ENCODE results near the gene MT1M.
"Not testable (repeated sequence)": the region's sequence is repeated elsewhere in the genome, so short reads cannot be mapped to it uniquely, and the experiment has no call there.

The MT1M gene

DNA sequence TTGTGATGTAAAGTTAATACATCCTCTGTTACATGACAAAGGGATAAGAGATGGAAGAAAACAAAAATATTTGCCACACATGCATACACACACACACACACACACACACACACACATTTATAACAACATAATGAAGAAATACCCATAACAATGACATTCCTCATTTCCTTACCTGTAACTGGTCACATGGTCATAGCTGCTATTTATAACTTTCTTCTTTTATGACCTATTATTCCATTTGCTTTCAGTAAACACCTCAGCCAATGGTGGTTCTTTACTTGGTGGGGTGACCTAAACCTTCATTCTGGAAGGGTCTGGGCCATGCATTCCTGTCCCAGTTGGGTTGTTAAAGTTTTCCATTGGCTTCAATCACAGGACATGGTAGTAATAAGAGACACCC lies 18.8 kb upstream of the MT1M start:
- Histone ChIP-seq H3K27me3 (ENCODE audit: insufficient read depth, low read length) (peaks cover 66% of the 10 kb centered on the region), H2AFZ (ENCODE audit: low read depth, low read length) (no peak overlapping the region), H3K9me3 (ENCODE audit: low read length) (no peaks in the 10 kb centered on the region), H3K4me1 (ENCODE audit: insufficient read depth, low read length) (peaks cover 16% of the 10 kb centered on the region), H3K4me3 (ENCODE audit: low read length) (no peak overlapping the region), H3K36me3 (ENCODE audit: insufficient read depth, low read length) (no peaks in the 10 kb centered on the region)

DNA sequence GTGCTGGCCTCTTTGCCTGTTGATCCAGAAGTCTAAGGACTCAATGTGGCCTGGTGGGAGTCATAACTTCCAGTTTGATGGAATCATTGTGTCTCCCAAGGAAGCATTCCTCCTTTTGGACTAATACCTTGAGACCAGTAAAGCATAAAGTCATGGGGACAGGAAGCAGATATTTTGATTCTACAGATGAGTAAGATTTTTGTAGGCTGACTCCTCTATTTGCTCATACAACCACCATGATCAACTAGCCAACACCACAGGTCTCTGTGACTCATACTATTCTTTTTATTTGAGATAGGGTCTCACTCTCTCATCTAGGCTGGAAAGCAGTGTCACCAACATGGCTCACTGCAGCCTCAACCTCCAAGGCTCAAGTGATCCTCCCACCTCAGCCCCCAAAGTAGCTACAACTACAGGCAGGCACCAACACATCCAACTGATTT lies 17.9 kb upstream of the MT1M start:
- no peak overlapping the region for H2AFZ ChIP-seq (ENCODE audit: low read depth, low read length)
- H3K9me3 ChIP-seq (ENCODE audit: low read length), result no peaks in the 10 kb centered on the region
- H3K4me1 ChIP-seq (ENCODE audit: insufficient read depth, low read length), result peaks cover 7% of the 10 kb centered on the region
- H3K4me3 ChIP-seq (ENCODE audit: low read length), result no peak overlapping the region
- H3K27me3 ChIP-seq (ENCODE audit: insufficient read depth, low read length), result peaks cover 66% of the 10 kb centered on the region
- no peaks in the 10 kb centered on the region for H3K36me3 ChIP-seq (ENCODE audit: insufficient read depth, low read length)

DNA sequence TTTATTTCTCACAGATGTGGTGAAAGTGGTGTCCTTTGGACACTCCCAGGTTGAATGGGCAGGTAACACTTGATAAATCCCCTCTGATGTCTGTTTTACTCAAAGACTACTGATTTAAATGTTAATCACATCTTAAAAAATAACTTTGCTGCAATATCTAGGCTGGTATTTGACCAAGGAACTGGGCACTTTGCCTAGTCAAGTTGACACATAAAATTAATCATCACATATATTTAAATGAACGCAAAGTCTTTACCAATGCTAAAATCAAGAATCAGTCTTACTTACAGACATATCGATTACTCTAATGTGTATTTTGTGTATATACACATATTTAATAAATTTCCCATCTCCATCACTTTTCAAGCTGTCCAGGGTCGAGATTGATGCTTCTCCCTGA lies 17.1 kb upstream of the MT1M start:
- peaks cover 66% of the 10 kb centered on the region for H3K27me3 ChIP-seq (ENCODE audit: insufficient read depth, low read length)
- no peaks in the 10 kb centered on the region for H3K9me3 ChIP-seq (ENCODE audit: low read length)
- peaks cover under 1% of the 10 kb centered on the region for H3K4me1 ChIP-seq (ENCODE audit: insufficient read depth, low read length)
- no peak overlapping the region for H2AFZ ChIP-seq (ENCODE audit: low read depth, low read length)
- no peaks in the 10 kb centered on the region for H3K36me3 ChIP-seq (ENCODE audit: insufficient read depth, low read length)
- H3K4me3 ChIP-seq (ENCODE audit: low read length), result no peak overlapping the region

DNA sequence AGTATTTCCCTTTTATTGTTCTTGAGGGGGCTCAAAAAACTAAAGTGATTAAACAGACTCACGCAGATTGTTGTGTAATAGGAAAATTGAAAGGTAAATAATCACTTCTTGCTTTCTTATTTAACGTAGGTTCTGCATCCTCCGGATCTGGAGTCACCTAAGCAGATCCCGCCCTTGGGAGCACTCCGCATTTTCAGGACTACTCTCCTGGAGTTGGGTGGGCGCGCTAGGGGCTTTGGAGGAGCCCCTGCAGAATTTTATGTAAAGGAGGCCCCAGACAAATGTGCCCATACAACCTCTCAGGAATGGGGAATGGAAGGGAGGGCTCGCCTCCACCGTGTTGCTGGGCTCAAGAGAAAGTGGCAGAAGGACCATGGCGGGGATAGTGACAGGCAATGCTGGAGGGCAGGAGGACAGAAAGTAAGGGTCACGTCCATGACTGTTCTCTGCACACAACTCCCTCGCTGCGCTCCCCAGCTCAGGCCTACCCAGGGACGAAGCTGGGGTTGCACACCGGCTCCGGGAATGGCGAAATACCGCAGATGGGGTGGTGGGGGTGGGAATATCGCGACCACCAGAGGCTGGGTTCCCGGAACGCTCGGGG lies 15.7 kb upstream of the MT1M start:
- no peak overlapping the region for H3K4me3 ChIP-seq (ENCODE audit: low read length)
- H2AFZ ChIP-seq (ENCODE audit: low read depth, low read length), result no peak overlapping the region
- no peaks in the 10 kb centered on the region for H3K4me1 ChIP-seq (ENCODE audit: insufficient read depth, low read length)
- peaks cover 65% of the 10 kb centered on the region for H3K27me3 ChIP-seq (ENCODE audit: insufficient read depth, low read length)
- no peaks in the 10 kb centered on the region for H3K9me3 ChIP-seq (ENCODE audit: low read length)
- no peaks in the 10 kb centered on the region for H3K36me3 ChIP-seq (ENCODE audit: insufficient read depth, low read length)

DNA sequence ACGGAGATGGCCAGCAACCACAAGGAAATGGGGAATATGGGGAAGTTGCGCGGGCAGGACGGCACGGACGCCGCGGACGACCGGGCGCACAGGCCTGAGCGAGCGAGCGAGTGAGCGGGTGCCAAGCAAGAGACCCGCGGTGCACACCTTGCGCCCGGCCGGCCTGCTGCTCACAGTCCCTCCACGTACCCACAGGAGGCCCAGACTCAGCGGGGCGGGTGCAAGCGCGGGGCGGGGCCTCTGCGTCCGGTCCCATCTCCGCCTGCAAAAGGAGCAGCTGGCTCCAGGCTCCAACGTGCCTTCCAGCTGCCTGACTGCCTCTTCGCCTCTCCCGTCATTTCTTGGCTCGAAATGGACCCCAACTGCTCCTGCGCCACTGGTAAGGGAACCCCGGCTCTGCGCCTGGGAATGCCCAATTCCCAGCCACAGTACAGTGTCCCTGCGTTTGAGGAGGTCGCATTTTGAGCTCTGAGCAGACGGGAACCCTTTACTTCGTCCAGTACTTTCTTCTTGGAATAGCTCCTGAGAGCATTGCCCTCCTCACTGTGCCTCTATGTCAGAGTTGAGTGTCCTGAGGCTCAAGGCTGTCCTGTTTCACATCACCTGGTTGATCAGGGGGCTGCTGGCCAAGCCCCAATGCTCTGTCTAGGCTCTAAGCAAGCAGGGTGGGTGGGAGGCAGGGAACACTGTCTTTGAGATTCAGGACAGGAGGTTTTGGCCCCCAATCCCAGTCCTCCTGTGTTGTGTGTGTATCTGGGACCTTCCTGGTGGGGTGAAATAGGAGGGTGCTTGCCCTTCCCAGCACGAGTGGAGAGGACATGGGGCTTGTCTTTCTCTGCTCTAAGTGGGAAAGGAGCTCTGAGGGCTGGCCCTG lies 15.0 kb upstream of the MT1M start:
- peaks cover 64% of the 10 kb centered on the region for H3K27me3 ChIP-seq (ENCODE audit: insufficient read depth, low read length)
- H3K4me3 ChIP-seq (ENCODE audit: low read length), result no peak overlapping the region
- no peaks in the 10 kb centered on the region for H3K9me3 ChIP-seq (ENCODE audit: low read length)
- H3K36me3 ChIP-seq (ENCODE audit: insufficient read depth, low read length), result no peaks in the 10 kb centered on the region
- no peaks in the 10 kb centered on the region for H3K4me1 ChIP-seq (ENCODE audit: insufficient read depth, low read length)
- H2AFZ ChIP-seq (ENCODE audit: low read depth, low read length), result no peak overlapping the region

DNA sequence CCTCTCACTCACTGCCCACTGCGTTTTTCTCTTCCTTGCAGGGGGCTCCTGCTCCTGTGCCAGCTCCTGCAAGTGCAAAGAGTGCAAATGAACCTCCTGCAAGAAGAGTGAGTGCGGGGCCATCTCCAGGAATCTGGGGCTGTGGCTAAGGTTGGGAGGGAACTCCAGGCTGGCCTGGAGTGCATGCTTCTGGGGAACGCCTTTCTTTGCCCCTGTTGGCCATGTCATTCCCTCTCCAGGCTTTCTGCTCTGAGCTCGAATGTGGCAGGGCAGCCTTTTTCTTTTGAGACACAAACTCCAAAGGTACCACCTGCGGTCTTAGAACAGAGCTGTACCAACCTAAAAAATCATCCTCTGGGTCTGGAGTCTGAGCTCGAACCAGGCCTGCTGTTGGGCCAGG lies 14.3 kb upstream of the MT1M start:
- H3K27me3 ChIP-seq (ENCODE audit: insufficient read depth, low read length), result peaks cover 67% of the 10 kb centered on the region
- no peak overlapping the region for H2AFZ ChIP-seq (ENCODE audit: low read depth, low read length)
- no peaks in the 10 kb centered on the region for H3K36me3 ChIP-seq (ENCODE audit: insufficient read depth, low read length)

DNA sequence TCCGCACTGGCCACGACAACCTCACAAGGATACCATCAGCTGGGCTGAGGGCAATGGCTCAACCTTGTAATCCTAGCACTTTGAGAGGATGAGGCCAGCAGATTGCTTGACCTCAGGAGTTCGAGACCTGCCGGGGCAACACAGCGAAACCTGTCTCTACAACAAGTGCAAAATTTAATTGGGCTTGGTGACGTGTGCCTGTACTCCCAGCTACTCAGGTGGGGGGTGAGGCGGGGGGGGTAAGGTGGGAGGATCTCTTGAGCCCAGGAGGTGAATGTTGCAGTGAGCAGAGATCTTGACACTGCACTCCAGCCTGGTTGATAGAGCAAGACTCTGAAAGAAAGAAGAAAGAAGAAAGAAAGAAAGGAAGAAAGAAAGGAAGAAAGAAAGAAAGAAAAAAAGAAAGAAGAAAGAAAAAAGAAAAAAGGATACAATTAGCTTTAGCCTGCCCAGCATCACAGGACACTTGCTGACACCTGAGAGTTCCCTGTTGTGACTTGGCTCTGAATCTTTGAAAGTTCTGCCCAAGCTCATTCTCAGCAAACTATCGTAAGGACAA lies 12.0 kb upstream of the MT1M start:
- Histone ChIP-seq H3K4me3 (ENCODE audit: low read length) (no peak overlapping the region), H3K9me3 (ENCODE audit: low read length) (no peaks in the 10 kb centered on the region), H3K4me1 (ENCODE audit: insufficient read depth, low read length) (no peaks in the 10 kb centered on the region), H2AFZ (ENCODE audit: low read depth, low read length) (no peak overlapping the region), H3K36me3 (ENCODE audit: insufficient read depth, low read length) (no peaks in the 10 kb centered on the region), H3K27me3 (ENCODE audit: insufficient read depth, low read length) (peaks cover 75% of the 10 kb centered on the region)

More for the DNA sequence above, 14.3 kb upstream of the MT1M start:
- Histone ChIP-seq H3K4me3 (ENCODE audit: low read length) (no peak overlapping the region), H3K9me3 (ENCODE audit: low read length) (no peaks in the 10 kb centered on the region), H3K4me1 (ENCODE audit: insufficient read depth, low read length) (no peaks in the 10 kb centered on the region)

DNA sequence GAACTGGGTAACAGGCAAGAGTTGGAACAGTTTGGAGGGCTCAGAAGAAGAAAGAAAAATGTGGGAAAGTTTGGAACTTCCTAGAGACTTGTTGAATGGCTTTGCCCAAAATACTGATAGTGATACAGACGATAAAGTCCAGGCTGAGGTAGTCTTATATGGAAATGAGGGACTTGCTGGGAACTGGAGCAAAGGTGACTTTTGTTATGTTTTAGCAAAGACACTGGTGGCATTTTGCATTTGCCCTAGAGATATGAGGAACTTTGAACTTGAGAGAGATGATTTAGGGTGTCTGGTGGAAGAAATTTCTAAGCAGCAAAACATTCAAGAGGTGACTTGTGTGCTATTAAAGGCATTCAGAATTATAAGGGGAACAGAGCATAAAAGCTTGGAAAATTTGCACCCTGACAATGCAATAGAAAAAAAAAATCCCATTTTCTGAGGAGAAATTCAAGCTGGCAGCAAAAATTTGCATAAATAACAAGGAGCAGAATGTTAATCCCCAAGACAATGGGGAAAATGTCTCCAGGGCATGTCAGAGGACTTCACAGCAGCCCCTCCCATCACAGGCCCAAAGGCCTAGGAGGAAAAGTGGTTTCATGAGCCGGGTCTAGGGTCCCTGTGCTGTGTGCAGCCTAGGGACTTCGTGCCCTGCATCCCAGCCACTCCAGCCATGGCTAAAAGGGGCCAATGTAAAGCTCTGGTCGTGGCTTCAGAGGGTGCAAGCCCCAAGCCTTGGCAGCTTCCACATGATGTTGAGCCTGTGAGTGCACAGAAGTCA lies 10.6 kb upstream of the MT1M start:
- not testable (repeated sequence) for H3K4me1 ChIP-seq (ENCODE audit: insufficient read depth, low read length); H3K4me3 ChIP-seq (ENCODE audit: low read length); H3K36me3 ChIP-seq (ENCODE audit: insufficient read depth, low read length); H3K9me3 ChIP-seq (ENCODE audit: low read length); H2AFZ ChIP-seq (ENCODE audit: low read depth, low read length)
- H3K27me3 ChIP-seq (ENCODE audit: insufficient read depth, low read length), result peaks cover 79% of the 10 kb centered on the region

DNA sequence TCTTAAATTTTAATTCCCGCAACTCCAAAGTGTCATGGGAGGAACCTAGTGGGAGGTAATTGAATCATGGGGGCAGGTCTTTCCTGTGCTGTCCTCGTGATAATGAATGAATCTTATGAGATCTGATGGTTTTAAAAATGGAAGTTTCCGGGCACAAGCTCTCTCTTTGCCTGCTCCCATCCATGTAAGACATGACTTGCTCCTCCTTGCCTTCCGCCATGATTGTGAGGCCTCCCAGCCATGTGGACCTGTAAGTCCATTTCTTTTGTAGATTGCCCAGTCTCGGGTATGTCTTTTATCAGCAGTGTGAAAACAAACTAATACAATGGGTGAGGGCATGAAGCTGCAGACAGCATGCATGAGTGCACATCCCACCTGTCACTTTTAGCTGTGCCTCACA lies 9.3 kb upstream of the MT1M start:
- H3K4me1 ChIP-seq (ENCODE audit: insufficient read depth, low read length); H2AFZ ChIP-seq (ENCODE audit: low read depth, low read length); H3K9me3 ChIP-seq (ENCODE audit: low read length); H3K4me3 ChIP-seq (ENCODE audit: low read length); H3K36me3 ChIP-seq (ENCODE audit: insufficient read depth, low read length): not testable (repeated sequence)
- H3K27me3 ChIP-seq (ENCODE audit: insufficient read depth, low read length), result peaks cover 71% of the 10 kb centered on the region

DNA sequence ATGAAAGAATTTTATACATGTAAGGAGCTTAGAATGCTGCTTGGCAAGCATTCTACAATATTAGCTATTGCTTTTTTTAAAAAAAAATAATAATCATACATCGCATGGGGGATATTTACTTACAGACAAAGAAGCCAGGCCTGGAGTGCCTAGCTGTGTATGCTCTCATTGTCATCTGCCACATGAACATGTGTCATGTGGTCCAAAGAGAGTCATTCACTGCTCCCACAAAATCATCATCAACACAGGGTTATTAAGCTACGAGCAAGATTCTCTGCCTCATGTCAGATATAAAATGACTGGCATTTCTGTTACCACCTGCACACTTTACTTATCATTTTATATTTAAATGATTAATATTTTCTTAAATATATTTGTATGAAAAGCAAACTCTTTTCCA lies 8.8 kb upstream of the MT1M start:
- no peaks in the 10 kb centered on the region for H3K9me3 ChIP-seq (ENCODE audit: low read length)
- no peak overlapping the region for H3K4me3 ChIP-seq (ENCODE audit: low read length)
- H2AFZ ChIP-seq (ENCODE audit: low read depth, low read length), result no peak overlapping the region
- H3K27me3 ChIP-seq (ENCODE audit: insufficient read depth, low read length), result peaks cover 71% of the 10 kb centered on the region
- no peaks in the 10 kb centered on the region for H3K36me3 ChIP-seq (ENCODE audit: insufficient read depth, low read length)
- peaks cover 4% of the 10 kb centered on the region for H3K4me1 ChIP-seq (ENCODE audit: insufficient read depth, low read length)

DNA sequence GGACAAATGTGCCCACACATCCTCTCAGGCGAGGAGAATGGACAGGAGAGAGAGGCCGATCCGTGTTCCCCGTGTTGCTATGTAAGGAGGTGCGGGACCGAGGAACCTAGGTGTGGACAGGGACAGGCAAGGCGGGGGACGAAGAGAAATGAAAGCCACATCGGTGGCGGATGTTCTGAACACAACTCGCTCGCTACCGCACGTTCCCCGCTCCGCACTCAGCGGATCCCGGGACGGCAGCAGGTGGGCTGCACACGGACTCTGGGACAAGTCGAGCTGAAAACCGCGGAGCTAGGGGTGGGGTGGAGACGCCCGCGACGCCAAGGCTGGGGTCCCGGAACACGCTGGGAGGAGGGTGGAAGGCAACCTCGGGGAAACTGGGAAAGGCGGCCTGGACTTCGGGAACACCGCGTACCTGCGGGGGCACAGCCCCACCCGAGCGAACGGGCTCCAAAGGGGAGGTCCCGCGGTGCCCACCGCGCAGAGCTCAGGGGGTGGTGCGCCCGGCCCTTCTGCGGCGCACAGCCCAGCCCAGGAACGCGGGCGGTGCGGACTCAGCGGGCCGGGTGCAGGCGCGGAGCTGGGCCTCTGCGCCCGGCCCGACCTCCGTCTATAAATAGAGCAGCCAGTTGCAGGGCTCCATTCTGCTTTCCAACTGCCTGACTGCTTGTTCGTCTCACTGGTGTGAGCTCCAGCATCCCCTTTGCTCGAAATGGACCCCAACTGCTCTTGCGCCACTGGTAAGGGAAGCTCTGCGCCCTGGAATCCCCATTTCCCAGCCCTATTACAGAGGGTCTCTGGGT lies 7.1 kb upstream of the MT1M start, which contains the start of gene MT1E:
TSS of gene MT1E (plus strand) at position 642 of the 803 bp plus-strand sequence. CDS start at position 713, 71 bp downstream.
- Histone ChIP-seq H3K36me3 (ENCODE audit: insufficient read depth, low read length) (no peaks in the 10 kb centered on the region), H3K9me3 (ENCODE audit: low read length) (no peaks in the 10 kb centered on the region), H3K4me3 (ENCODE audit: low read length) (no peak within 1 kb of the TSS), H3K4me1 (ENCODE audit: insufficient read depth, low read length) (peaks cover 4% of the 10 kb centered on the region), H3K27me3 (ENCODE audit: insufficient read depth, low read length) (peaks cover 73% of the 10 kb centered on the region), H2AFZ (ENCODE audit: low read depth, low read length) (no peak within 1 kb of the TSS)

DNA sequence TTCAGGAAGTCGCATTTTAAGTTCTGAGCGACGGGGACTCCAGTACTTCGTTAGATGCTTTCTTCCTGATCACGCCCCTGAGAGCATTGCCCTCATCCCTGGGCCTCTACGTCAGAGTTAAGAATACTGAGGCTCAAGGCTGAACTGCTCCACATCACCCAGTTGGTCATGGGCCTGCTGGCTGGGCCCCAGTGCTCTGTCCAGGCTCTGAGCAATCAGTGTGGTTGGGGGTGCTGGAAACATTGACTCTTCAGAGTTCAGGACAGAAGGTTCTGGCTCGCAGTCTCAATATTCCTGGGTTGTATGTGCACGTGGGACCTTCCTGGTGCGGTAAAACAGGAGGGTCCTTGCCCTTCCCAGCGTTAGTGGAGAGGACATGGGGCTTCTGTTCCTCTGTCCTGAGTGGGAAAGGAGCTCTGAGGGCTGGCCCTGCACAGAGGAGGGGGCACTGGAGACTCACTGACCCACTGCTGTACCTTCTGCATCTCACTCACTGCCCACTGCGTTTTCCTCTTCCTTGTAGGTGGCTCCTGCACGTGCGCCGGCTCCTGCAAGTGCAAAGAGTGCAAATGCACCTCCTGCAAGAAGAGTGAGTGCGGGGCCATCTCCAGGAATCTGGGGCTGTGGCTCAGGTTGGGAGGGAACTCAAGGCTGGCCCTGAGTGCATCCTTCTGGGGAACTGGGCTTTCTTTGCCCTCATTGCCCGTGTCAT lies 6.4 kb upstream of the MT1M start:
- H3K36me3 ChIP-seq (ENCODE audit: insufficient read depth, low read length), result no peaks in the 10 kb centered on the region
- H3K9me3 ChIP-seq (ENCODE audit: low read length), result no peaks in the 10 kb centered on the region
- no peak overlapping the region for H2AFZ ChIP-seq (ENCODE audit: low read depth, low read length)
- peaks cover 79% of the 10 kb centered on the region for H3K27me3 ChIP-seq (ENCODE audit: insufficient read depth, low read length)
- H3K4me3 ChIP-seq (ENCODE audit: low read length), result no peak overlapping the region
- peaks cover 4% of the 10 kb centered on the region for H3K4me1 ChIP-seq (ENCODE audit: insufficient read depth, low read length)

All from neuron (in vitro differentiated cells).